ENCODE data around the gene PRSS8.
A peak's percentile ranks its signal among the peaks of the same experiment; 100 is the strongest.
"Not testable (repeated sequence)": the region's sequence is repeated elsewhere in the genome, so short reads cannot be mapped to it uniquely, and the experiment has no call there.

Gene PRSS8

GRCh38 chr16:31144418-31144817 lies 8.9 kb upstream of the PRSS8 start:
- not testable (repeated sequence) for DNase-seq (ENCODE audit: low spot score)

- no peak for DNase-seq (ENCODE audit: low spot score)
These were observed 8.2 kb upstream of the PRSS8 start for GRCh38 chr16:31143694-31144148.

- DNase-seq (ENCODE audit: low spot score) = no peak
These were observed 7.6 kb upstream of the PRSS8 start for GRCh38 chr16:31143011-31143693.

GRCh38 chr16:31142109-31143010 lies 6.8 kb upstream of the PRSS8 start:
- DNase-seq (ENCODE audit: low spot score) = peak; percentile 99

GRCh38 chr16:31141489-31142108 lies 6.1 kb upstream of the PRSS8 start:
- no peak for DNase-seq (ENCODE audit: low spot score)

GRCh38 chr16:31141071-31141469 lies 5.5 kb upstream of the PRSS8 start:
- DNase-seq (ENCODE audit: low spot score) = not testable (repeated sequence)

GRCh38 chr16:31138621-31139578 lies 3.4 kb upstream of the PRSS8 start:
- peak; percentile 42 for DNase-seq (ENCODE audit: low spot score)

GRCh38 chr16:31136822-31137499 lies 1.4 kb upstream of the PRSS8 start:
- not testable (repeated sequence) for DNase-seq (ENCODE audit: low spot score)

GRCh38 chr16:31136287-31136662 lies 748 bp upstream of the PRSS8 start:
- no peak for DNase-seq (ENCODE audit: low spot score)

- peak; percentile 65 for DNase-seq (ENCODE audit: low spot score)
These were observed 647 bp downstream of the PRSS8 start for GRCh38 chr16:31134625-31135534.

GRCh38 chr16:31134091-31134571 lies 1.4 kb downstream of the PRSS8 start:
- peak; percentile 34 for DNase-seq (ENCODE audit: low spot score)

- DNase-seq (ENCODE audit: low spot score) = no peak
These were observed 2.5 kb downstream of the PRSS8 start for GRCh38 chr16:31133046-31133501.

GRCh38 chr16:31132303-31132979 lies 3.1 kb downstream of the PRSS8 start:
- no peak for DNase-seq (ENCODE audit: low spot score)

- no peak for DNase-seq (ENCODE audit: low spot score)
These were observed 3.7 kb downstream of the PRSS8 start for GRCh38 chr16:31131841-31132271.

- no peak for DNase-seq (ENCODE audit: low spot score)
These were observed 4.1 kb downstream of the PRSS8 start for GRCh38 chr16:31131416-31131815.

GRCh38 chr16:31130899-31131298 lies 4.6 kb downstream of the PRSS8 start:
- DNase-seq (ENCODE audit: low spot score) = peak; percentile 77

- no peak for DNase-seq (ENCODE audit: low spot score)
These were observed 5.1 kb downstream of the PRSS8 start for GRCh38 chr16:31130336-31130891.

GRCh38 chr16:31129568-31130335 lies 5.8 kb downstream of the PRSS8 start:
- no peak for DNase-seq (ENCODE audit: low spot score)

Measured in iPS-NIHi11 (cell line).